GM19324 (cell line): Measurements from ENCODE around the gene CCL16.

ENCODE experiments used
- ATAC-seq: cut with Tn5 transposase; IDR thresholded peaks from one replicate; pipeline ENCODE4 v1.9.1; 2021; ENCODE audit warnings: mild to moderate bottlenecking, moderate library complexity; ENCODE audit not compliant: unreplicated experiment, low FRiP score

CCL16 gene

DNA sequence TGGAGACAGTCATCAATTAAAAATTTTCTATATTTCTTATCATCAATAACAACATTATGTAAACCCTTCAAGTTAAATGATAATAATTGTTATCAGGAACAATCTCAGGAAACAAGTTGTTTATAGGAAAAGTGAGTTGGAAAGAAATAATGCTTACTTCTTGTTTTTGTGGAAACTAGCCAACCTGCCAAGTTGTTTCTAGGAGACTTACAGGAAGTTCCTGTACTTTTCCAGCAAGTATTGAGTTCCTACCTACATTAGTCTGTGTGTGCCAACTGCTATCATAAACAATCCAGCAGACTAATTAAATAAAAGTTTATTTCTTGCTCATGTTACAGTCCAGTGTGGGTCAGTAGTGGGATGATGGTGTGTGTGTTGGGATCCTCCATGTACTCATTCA is 6.9 kb upstream of the CCL16 start:
- ATAC-seq = no peak

DNA sequence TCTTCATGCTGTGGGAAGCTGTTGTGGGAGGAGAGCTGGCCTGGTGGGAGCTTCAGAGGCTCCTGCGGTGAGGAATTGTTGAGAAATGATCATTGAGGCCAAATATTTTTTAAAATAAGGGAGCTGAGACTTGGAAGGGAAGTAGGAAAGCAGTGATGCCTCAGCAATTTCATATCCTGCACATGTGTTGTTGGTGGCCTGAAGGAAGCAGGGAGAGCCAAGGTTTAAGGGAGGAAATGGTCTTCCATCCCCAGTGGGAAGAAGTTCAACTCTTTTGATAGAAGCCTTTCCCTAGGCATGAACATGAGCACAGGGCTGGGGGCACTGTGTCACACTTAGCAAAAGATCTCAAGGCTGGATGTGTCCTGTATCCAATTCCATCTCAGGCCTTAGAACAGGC is 5.3 kb upstream of the CCL16 start, which contains the start of gene CCL14:
Gene CCL14, minus strand, starts transcription at position 87 of the 400 bp plus-strand sequence. Its CDS starts 80 bp downstream, at position 7.
- ATAC-seq = no peak

DNA sequence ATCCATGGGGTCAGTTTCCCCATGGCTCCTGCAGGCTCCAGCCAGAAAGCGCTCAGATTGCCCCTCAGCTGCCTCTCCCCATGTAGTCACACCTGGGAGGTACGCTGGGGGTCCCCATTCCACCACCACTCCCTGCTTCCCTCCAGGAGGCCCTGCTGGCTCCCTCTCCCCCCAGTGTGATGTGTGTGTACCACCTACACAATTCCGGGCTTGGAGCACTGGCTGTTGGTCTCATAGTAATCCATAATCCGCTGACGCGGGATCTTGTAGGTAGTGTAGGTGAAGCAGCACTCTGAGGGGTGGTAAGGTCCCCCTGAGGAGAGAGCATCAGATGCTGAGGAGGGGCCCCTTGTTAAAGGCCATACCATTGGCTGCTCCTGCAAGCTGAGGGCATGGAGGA is 2.8 kb upstream of the CCL16 start:
- no peak for ATAC-seq

DNA sequence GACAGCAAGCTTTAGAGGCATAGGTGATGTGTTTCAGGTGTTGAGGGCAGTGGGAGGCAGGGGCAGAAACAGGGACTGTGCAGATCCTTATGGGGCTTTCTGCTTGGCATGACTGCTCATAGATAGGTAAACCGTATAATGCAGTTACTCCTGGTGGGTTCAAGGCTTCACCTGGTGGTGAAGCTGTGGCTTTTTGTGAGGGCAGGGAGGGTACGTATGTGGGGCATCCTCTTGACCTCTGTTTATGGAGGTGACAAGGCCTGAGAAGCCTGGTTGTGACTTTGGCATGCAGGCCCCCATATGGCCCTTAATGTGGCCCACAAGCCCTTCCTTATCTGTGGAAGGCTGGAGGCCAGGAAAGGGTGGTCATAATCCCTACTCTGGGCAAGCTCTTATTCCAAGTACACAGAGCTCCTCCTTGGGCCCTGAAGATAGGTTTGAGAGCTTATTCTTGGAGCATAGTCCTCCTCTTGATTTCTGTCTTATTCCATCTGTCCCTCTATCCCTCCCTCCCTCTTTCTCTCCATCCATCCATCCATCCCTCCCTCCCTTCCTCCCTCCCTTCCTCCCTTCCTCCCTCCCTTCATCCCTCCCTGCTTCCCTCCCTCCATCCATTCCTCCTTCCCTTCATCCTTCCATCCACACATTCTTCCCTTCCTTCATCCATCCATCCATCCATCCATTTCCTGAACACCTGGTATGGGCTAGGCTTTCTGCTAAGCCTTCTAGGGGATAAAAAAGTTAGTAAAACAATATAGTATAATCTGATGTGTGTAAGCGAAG is 1.3 kb upstream of the CCL16 start:
- ATAC-seq = no peak

DNA sequence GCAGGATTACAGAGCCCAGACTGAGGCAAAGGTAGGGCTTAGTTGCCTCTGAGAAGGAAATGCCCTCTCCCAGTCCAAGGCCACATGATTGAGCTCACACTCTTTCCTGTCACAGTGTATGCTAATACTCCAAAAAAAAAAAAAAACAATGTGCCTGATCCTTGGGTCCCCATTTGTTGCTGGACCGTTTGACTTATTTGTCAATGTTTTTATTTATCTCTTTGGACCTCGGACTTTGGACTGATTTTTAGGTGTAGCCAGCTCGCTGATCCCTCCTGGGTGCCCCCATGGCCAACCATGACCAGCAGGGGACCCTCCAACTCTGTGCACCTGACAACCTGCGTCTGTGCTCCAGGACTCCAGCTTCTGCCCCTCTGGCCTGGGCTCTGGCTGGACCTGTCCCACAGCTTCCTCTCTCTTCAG is 622 bp upstream of the CCL16 start:
- ATAC-seq = no peak

DNA sequence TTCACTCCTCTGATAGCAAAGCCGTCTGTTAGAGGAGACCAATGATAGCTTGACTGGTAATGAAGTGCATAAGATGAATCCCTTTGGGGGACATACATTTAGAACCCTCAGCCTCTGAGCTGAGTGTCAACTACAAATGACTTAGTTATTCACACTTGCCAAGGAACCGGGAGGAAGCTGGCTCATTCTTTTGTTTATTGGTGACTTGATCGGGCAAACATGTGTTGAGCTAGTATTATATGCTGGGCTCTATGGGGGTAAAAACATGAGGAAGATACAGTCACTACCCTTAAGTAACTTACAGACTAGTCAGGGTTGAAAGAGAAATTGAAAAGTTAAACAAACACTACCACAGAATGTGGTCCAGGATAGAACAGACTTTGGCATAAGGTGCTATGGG is 3.0 kb downstream of the CCL16 start:
- no peak for ATAC-seq

DNA sequence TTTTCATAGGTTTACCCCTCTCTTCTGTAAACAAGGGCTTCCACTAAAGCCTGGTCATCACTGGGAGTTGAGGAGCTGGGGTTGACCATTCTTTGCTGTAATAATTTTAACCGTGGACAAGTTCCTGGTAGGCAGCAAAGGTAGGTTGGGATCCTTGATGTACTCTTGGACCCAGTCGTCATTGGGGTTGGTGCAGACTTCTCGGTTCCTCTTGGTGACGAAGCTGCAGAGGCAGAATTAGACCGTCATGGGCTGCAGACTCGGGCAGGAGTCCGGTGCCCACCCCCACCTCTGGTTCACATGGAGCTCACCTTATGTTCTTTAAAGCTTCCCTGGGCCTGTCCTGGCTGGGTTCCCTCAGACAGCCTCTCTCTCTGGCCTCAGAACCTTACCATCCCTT is 3.8 kb downstream of the CCL16 start:
- no peak for ATAC-seq

DNA sequence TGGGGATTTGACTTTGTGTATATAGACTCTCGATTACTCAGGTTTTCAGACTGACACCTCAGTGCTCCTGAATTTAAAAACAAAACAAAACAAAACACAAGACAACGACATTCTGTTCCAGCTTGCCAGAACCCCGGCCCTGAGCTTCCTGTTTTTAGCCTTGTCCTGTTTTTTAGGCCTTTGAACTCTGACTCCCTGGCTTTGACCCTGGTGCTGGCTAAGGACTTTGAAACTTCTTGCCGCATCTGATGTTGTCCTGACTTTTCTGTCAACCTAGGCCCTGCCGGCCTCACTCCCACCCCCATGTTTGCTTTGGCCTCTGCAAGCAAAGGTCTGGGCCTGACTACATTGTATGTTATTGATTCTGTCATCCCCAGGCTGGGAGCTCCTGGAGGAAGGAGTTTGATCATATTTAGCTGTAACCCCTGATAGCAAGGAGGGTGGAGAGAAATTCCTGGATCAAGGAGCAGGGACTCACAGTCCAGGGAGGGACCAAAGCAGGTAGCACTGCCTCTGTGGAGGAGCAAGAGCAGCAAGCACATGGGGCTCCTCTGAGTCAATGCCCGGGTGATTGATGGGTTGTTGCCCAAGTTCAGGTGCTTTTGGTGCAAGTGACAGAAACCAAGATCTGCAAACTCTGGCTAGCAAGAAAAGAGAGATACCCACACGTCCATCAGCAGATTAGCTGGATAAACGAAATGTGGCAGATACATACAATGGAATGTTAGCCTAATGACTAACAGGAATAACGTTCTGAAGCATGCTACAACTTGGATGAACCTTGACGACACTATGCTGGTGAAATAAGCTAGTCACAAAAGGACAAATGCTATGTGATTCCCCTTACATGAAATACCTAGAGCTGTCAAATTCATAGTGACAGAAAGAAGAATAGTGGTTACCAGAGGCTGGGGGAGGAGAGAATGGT is 7.7 kb downstream of the CCL16 start:
- ATAC-seq = no peak

DNA sequence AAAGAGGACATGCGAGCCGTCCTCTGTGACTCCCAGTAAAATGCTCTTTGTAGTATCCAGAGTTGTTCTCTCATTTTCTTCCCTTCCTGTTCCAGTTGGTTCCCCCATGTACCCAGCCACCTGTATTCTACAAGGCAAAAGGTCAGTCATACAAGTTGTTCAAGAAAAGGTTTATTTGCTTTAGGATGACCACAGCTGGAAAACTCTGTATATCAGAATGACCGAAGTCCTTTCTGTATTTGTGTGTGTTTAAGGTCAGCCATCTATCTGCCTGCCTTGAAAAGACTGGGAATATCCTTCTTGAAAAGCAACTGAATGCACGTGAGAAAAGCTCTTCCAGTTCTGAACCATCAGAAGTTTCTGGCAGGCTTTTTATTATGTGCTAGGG is 8.4 kb downstream of the CCL16 start:
- no peak for ATAC-seq

DNA sequence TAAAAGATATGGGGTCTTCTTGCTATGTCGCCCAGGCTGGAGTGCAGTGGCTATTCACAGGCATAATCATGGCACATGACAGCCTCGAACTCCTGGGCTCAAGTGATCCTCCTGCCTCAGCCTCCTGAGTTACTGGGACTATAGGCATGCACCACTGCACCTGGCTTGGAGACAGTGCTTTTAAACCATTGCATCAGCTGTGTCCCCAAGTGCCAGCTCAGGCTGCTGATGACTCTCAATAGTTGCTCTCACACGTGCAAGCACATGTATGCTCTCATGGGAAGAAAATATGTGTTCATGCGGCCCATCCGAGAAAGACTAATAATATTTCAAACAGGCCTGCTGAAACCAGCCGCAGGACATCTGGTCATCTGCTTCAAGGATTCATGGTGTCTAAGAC is 8.8 kb downstream of the CCL16 start:
- no peak for ATAC-seq

DNA sequence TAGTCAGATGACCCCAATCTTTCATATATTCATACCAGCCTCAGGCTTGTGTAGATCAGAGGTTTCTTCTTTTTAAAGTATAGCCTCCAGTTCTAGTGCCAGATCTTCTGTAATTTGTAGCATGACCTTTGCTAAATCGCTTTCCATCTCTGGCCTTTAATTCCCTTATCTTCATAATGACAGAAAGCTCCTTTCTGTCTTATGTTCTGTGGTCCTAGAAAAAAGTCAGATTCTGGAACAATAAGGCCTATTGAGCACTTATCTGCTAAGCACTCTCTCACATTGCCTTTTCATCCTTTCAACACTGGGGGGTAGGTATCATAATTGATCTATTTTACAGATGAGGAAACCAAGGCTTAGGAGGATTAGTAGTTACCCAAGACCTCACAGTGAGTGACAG is 9.2 kb downstream of the CCL16 start:
- ATAC-seq = no peak

DNA sequence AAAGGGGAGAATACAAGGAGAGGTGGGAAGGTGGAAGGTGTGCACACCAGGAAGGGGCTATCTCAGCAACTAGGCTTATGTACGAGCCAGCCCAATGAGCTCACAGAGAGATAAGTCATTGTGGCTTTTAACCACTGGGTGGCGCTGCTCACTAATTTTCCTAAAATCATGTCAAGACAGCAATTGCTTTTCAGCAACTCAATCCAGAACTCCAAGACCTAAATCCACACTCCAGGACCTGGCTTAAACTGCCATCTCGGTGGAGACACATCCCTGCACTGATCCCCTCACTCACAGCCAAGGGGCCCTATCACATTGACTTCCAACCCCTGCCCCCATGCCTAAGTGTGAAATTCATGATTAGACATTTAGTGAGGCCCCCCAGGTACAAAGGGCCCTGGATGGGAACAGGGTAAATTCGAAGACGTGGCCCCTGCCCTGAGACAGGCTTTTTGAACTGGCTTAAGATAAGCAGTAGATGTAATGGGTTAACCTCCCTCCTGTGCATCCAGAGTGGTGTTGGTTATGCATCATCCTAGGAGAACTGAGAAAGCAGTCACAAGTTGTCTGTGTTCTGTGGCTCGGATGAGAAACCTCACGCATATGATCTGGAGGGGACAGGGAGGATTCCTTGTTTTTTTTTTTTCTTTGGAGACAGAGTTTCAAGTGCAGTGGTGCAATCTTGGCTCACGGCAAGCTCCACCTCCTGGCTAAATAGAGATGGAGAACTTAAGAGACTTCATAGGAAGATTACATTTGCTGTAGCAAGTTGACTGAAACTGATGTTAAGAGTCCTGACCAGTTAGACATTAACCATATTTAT is 11.5 kb downstream of the CCL16 start:
- no peak for ATAC-seq

DNA sequence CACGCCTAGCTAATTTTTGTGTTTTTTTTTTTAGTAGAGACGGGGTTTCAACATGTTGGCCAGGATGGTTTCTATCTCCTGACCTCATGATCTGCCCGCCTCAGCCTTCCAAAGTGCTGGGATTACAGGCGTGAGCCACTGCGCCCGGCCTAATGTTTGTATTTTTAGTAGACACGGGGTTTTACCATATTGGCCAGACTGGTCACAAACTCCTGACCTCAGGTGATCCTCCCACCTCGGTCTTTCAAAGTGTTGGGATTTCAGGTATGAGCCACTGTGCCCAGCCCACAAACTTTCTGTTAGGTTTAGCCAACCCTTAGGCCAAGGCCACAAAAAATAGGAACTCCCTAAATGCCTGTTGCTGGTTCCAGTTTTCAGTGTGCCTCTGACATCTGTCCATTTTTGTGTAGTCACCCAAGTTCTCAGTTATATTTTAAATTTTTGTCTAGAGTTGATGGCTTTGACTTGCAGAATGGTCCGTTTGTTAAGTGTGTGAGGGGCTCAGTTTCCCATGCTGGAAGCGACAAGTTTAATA is 12.7 kb downstream of the CCL16 start:
- no peak for ATAC-seq

DNA sequence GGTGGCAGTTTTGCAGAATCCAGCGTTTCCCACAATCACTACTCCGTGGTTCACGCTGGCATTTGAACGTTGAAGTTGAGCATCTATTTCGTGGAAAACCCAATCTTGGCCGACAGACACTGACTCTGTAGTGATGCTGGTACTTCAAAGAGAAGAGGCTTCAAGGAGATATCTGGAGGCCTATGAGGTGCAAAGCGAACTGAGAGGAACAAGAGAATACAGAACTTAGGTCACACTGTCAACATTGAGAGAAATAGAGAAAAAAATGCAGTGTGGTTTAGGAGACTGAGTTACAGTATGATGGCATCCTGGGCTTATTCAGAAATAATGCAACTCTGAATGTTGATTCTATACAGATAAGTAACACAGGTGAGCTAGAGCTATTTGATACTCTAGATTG is 16.0 kb downstream of the CCL16 start:
- ATAC-seq = no peak

DNA sequence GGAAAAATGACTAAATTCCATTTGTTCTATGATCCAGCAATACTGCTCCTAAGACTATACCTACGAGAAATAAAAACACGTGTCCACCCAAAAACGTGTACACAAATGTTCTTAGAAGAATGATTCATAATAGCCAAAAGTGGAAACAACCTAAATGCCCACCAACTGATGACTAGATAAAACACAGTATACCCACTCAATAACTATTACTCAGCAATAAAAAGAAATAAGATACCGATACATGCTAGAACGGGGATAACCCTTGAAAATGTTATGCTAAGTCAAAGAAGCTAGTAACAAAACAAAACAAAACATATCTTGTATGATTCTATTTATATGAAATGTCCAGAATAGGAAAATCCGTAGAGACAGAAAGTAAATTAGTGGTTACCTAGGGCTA is 17.6 kb downstream of the CCL16 start:
- no peak for ATAC-seq

DNA sequence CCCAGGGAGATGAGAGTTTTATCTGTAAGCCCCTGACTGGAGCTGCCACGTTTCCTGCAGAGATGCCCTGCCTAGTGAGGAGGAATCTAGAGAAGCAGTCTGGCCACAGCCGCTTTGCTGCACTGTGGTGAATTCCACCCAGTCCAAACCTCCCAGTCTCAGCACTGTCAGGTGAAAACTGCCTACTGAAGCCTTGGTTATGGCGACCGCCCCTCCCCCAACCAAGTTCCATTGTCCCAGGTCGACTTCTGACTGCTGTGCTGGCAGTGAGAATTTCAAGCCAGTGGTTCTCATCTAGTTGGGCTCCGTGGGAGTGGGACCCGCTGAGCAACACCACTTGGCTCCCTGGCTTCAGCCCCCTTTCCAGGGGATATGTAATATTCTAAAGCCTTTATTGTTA is 27.6 kb downstream of the CCL16 start:
- ATAC-seq = no peak

DNA sequence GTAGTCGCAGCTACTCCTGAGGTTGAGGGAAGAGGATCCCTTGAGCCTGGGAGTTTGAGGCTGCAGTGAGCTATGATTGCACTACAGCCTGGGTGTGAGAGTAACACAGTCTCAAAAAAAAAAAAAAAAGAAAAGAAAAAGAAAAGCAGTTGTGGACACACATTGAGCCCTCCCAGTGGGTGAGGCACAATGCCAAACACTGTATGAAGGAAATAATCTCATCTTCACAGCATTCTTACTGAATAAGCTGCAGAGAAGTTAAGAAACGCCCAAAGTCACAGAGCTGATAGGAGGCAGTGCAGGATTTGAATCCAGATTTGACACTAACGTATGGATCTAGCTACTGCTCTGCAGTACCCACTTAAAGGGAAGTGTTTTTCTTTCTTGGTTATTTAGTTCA is 31.9 kb downstream of the CCL16 start:
- ATAC-seq = no peak

DNA sequence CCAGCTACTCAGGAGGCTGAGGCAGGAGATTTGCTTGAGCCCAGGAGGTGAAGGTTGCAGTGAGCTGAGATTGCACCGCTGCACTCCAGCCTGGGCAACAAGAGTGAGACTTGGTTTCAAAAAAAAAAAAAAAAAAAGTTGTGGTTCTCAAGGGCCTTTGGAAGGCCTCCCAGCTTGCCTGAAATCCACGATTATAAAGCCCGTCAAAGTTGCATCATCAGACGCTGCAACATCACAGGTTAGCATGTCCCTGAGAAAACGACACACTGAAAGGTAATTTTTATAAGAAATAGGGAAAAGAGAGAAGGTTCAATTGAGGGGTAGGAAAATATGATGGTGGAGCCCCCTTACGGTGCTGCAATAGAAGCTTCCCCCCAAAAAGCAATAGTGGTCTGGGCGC is 33.2 kb downstream of the CCL16 start:
- no peak for ATAC-seq

DNA sequence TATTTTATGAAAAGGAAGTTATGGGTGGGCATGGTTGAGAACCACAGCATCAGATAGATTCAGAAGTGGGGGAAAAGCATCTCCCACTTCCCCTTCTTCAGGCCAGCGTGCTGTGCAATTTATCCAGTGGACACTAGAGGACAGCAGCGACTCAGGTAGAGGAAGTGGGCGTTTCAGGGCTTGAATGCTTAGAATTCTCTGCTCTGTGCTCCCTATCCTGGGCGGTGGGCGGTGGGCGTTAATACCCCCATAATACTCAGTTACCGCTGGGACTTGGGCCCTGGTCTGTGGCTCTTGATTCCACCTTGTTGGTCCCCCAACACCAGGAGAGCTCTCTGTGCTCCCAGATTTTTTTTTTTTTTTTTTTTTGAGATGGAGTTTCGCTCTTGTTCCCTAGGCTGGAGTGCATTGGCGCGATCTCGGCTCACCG is 34.1 kb downstream of the CCL16 start:
- no peak for ATAC-seq

DNA sequence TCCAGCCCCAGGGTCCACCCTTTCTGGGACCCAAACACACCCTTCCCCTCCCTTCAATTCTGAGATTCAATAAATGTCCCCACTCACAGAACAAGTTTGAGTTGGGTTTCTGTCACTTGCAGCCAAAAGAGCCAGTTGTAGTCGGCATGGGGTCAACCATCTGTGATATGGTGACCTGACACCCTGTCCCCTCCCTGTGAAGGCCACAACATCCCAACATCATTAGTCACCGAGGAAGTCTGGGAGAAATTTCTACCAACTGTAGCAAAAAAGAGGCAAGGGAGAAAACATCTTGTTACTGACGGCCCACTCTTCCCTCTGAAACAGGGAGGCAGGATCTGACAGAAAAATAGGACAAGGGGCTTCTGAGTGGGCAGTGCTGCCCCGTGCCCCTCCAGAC is 37.1 kb downstream of the CCL16 start:
- no peak for ATAC-seq

DNA sequence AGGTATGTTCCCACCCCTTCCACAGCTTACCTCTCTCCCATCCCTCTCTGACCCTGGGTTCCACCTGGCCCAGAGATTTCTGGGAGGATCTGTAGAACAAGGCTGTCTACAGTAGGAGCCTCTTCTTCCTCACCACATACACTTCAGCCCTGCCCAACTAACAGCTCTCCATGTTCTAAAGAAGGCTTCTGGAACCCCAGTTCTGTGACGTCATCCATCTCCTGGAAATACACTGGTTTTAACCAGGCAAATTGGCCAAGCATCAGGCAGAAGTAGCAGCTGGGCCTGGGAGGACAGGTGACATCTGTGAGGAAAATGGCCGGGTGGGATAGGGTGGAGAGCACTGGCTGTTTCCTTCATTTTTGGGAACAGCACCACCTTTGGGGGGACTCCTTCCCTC is 37.8 kb downstream of the CCL16 start, which contains the start of gene LYZL6:
Gene LYZL6, minus strand, starts transcription at position 177 of the 400 bp plus-strand sequence. CDS start 4,357 bp downstream, outside the sequence.
- no peak for ATAC-seq
